GM12891 (cell line): ENCODE measurements around the gene ITPRID2.

Source experiments
- PAX5 ChIP-seq: IDR thresholded peaks from 2 replicates; pipeline ENCODE4 v1.6.1; 2011; ENCODE audit warnings: low read length, moderate library complexity, mild to moderate bottlenecking; ENCODE audit not compliant: insufficient read depth, severe bottlenecking
- POLR2A ChIP-seq: IDR thresholded peaks from 2 replicates; pipeline ENCODE4 v1.6.1; 2011; ENCODE audit warnings: low read depth, low read length, control low read depth
- POLR2AphosphoS5 ChIP-seq: IDR thresholded peaks from 2 replicates; pipeline ENCODE4 v1.6.1; 2011; ENCODE audit warnings: low read depth, low read length, control low read depth
- POU2F2 ChIP-seq: IDR thresholded peaks from 2 replicates; pipeline ENCODE4 v1.6.1; 2011; ENCODE audit warnings: low read depth, mild to moderate bottlenecking, control low read depth, low read length, moderate library complexity
- TAF1 ChIP-seq: IDR thresholded peaks from 2 replicates; pipeline ENCODE4 v1.6.1; 2011; ENCODE audit warnings: low read depth, low read length, control low read depth

- TF ChIP-seq TAF1, result no peak
- TF ChIP-seq POLR2A, result no peak
- TF ChIP-seq POLR2AphosphoS5, result no peak
- TF ChIP-seq POU2F2, result no peak
- no peak for TF ChIP-seq PAX5
These were observed 5.3 kb upstream of the ITPRID2 start for GRCh38 chr2:181886192-181886591.
